ENCODE measurements around the gene FBRSL1.
"Not testable (repeated sequence)": the region's sequence is repeated elsewhere in the genome, so short reads cannot be mapped to it uniquely, and the experiment has no call there.

Gene FBRSL1

DNA sequence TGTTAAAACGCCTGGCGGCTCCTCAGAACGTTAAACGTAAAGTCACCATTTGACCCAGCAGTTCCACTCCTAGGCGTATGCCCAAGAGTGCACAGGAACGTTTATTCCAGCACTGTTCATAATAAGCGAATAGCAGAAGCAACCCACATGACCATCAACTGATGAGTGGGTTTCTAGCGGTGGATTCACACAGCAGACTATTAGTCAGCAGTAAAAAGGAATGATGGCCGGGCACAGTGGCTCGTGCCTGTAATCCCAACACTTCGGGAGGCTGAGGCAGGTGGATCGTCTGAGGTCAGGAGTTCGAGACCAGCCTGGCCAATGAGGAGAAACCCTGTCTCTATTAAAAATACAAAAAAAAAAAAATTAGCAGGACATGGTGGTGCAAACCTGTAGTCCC lies 22.4 kb upstream of the FBRSL1 start:
- no peak overlapping the region for H3K4me3 ChIP-seq (ENCODE audit: low read depth, low read length)
- TF ChIP-seq MYC (IDR thresholded peaks at IDR 0.05; ENCODE audit: low read depth, low read length), result no peak
- no peak for TF ChIP-seq POLR2A (IDR thresholded peaks at IDR 0.05; ENCODE audit: extremely low read depth, insufficient read length)
- no peak for DNase-seq (ENCODE audit: low read depth)

DNA sequence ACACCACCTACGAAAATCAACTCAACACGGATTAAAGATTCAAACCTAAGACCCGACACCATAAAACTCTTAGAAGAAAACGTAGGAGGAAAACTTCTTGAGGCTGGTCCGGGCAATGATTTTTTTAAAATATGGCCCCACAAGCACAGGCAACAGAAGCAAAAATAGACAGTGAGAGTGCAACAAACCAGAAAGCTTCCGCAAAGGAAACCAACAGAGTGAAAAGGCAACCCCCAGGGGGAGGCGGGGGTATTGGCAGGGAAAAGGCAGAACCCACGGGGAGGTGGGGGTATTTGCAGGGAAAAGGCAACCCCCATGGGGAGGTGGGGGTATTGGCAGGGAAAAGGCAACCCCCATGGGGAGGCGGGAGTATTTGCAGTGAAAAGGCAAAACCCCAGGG lies 20.5 kb upstream of the FBRSL1 start:
- TF ChIP-seq MYC (IDR thresholded peaks at IDR 0.05; ENCODE audit: low read depth, low read length) (no peak), CTCF (IDR thresholded peaks at IDR 0.05; ENCODE audit: low read depth, low read length) (no peak), POLR2A (IDR thresholded peaks at IDR 0.05; ENCODE audit: extremely low read depth, insufficient read length) (no peak), MAX (IDR thresholded peaks at IDR 0.05; ENCODE audit: low read depth, low read length) (no peak)
- H3K4me3 ChIP-seq (ENCODE audit: low read depth, low read length), result peak overlapping the region; percentile 40
- DNase-seq (ENCODE audit: low read depth), result peak; percentile 84

GRCh38 chr12:132470397-132470796 lies 19.6 kb upstream of the FBRSL1 start:
- TF ChIP-seq MYC (IDR thresholded peaks at IDR 0.05; ENCODE audit: low read depth, low read length) (no peak), CTCF (IDR thresholded peaks at IDR 0.05; ENCODE audit: low read depth, low read length) (no peak), MAX (IDR thresholded peaks at IDR 0.05; ENCODE audit: low read depth, low read length) (no peak), POLR2A (IDR thresholded peaks at IDR 0.05; ENCODE audit: extremely low read depth, insufficient read length) (no peak)
- H3K4me3 ChIP-seq (ENCODE audit: low read depth, low read length), result no peak overlapping the region
- DNase-seq (ENCODE audit: low read depth), result peak; percentile 27

DNA sequence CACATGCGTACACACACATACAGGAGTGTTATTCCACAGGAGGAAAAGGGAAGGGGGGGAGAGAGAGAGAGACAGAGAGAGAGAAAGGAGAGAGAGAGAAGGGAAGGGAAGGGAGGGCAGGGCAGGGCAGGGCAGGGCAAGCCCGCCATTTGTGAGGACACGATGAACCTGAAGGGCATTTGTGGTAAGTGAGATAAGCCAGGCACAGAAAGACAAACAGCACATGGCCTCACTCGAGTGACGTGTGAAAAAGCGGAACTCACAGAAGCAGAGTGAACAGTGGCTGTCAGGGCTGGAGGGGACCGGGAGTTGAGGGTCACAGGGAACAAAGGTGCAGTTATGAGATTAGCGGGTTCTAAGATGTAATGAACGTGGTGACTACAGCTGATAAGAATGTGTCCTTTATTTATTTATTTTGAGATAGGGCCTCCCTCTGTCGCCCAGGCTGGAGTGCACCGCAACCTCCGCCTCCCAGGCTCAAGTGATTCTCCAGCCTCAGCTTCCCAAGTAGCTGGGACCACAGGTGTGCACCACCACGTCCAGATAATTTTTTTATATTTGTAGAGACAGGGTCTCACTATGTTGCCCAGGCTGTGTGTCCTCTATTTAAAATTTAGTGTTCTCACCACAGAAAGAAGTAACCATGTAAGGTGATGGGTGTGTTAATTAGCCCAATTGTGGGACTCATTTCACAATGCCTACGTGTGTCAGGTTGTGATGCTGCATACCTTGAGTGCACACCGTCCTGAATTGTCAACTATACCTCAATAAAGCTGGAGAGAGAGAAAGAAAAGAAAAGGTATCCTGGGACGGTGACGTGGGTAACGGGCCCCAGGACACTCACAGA lies 18.7 kb upstream of the FBRSL1 start:
- no peak overlapping the region for H3K4me3 ChIP-seq (ENCODE audit: low read depth, low read length)
- DNase-seq (ENCODE audit: low read depth), result peak; percentile 95
- TF ChIP-seq POLR2A (IDR thresholded peaks at IDR 0.05; ENCODE audit: extremely low read depth, insufficient read length) (no peak), MAX (IDR thresholded peaks at IDR 0.05; ENCODE audit: low read depth, low read length) (peak; percentile 97), MYC (IDR thresholded peaks at IDR 0.05; ENCODE audit: low read depth, low read length) (peak; percentile 96)

GRCh38 chr12:132471858-132472255 lies 18.1 kb upstream of the FBRSL1 start:
- no peak for TF ChIP-seq MYC (IDR thresholded peaks at IDR 0.05; ENCODE audit: low read depth, low read length)
- no peak for TF ChIP-seq POLR2A (IDR thresholded peaks at IDR 0.05; ENCODE audit: extremely low read depth, insufficient read length)
- TF ChIP-seq CTCF (IDR thresholded peaks at IDR 0.05; ENCODE audit: low read depth, low read length), result no peak
- no peak for TF ChIP-seq MAX (IDR thresholded peaks at IDR 0.05; ENCODE audit: low read depth, low read length)
- DNase-seq (ENCODE audit: low read depth), result no peak
- H3K4me3 ChIP-seq (ENCODE audit: low read depth, low read length), result no peak overlapping the region

DNA sequence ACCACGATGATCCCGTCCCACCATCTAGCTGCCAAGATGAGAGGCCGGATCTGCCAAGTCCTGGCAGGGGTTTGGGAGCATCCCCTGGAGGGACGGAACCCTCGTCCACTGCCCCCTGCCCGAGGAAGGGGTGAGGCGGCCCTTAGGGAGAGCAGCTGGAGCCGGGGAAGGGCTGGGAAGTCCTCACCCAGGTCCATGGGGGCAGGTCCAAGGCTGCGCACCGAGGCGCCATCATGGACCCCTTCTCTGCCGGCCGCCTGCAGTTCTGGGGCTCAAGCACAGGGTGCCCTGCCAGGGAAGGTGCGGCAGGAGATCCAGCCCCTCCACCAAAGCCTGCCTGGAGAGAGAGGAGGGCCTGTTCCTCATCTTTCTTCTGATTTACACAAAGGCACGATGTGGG lies 17.6 kb upstream of the FBRSL1 start:
- H3K4me3 ChIP-seq (ENCODE audit: low read depth, low read length), result no peak overlapping the region
- DNase-seq (ENCODE audit: low read depth), result no peak
- no peak for TF ChIP-seq POLR2A (IDR thresholded peaks at IDR 0.05; ENCODE audit: extremely low read depth, insufficient read length)

GRCh38 chr12:132474237-132474741 lies 15.7 kb upstream of the FBRSL1 start:
- H3K4me3 ChIP-seq (ENCODE audit: low read depth, low read length), result no peak overlapping the region
- no peak for TF ChIP-seq CTCF (IDR thresholded peaks at IDR 0.05; ENCODE audit: low read depth, low read length)
- DNase-seq (ENCODE audit: low read depth), result no peak

- DNase-seq (ENCODE audit: low read depth); H3K4me3 ChIP-seq (ENCODE audit: low read depth, low read length): not testable (repeated sequence)
Observed at GRCh38 chr12:132474799-132475303, 15.1 kb upstream of the FBRSL1 start.
